HG03060 (cell line): ENCODE data around the gene ACBD6.

Experiments
- ATAC-seq: cut with Tn5 transposase; IDR thresholded peaks from one replicate; pipeline ENCODE4 v1.9.1; 2021; ENCODE audit warnings: low read depth, moderate number of reproducible peaks; ENCODE audit not compliant: unreplicated experiment

The ACBD6 gene

GRCh38 chr1:180380259-180381183 is 121.9 kb downstream of the ACBD6 start:
- no peak for ATAC-seq

GRCh38 chr1:180376800-180377199 is 125.6 kb downstream of the ACBD6 start:
- no peak for ATAC-seq

GRCh38 chr1:180376253-180376652 is 126.1 kb downstream of the ACBD6 start:
- ATAC-seq = no peak

DNA sequence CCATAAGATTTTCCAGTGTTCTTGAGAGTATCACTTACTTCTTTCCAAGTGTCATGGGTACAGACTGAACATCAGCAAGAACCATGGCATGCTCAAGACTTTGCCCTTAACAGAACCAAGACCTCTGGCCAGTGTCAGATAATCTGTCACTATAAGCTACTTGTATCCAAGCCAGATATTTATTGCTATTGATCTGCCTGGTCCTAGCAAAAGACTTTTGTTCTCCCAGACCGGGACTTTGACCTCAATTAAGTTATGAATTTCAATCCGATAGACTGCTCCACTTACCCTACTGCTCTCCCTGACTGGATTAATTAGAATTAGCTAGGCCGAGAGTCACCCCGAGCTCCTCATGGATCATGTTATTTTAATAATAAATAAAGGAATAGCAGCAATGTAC is 129.6 kb downstream of the ACBD6 start:
- ATAC-seq = no peak

DNA sequence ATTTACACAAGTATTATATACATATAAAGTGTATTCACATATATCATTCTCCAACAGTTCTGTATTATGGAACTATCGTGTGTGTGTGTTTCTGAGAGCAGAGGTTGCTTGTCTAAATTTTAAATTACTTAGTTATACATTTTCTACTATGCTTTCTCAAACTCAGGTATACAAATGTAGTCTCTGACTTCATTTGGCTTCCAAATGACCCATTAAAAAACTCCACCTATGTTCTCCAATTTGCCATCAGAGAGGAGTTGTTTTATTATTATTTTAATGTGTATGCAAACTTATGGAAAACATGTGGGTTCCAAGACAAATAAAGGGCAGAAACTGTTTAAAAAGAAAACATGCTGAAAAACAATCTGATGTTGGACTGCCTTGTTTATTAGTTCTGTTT is 131.8 kb downstream of the ACBD6 start:
- no peak for ATAC-seq

DNA sequence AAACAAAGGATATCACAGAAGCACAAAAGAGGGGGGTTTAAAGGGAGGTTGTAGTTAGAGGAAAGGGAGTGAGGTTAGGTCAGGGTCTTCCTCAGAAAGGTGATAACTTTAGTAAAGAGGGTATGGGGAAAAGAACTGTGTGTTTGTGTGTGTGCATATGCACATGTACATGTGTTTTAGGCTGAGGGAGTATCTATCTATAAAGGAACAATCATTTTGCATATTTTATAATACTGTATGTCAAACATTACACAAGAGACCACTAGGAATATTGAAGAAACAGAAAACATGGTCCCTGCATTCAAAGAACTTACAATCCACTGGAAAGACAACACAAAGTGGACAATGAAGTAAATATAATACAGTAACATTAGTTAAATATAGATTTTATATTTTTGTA is 132.2 kb downstream of the ACBD6 start:
- no peak for ATAC-seq

DNA sequence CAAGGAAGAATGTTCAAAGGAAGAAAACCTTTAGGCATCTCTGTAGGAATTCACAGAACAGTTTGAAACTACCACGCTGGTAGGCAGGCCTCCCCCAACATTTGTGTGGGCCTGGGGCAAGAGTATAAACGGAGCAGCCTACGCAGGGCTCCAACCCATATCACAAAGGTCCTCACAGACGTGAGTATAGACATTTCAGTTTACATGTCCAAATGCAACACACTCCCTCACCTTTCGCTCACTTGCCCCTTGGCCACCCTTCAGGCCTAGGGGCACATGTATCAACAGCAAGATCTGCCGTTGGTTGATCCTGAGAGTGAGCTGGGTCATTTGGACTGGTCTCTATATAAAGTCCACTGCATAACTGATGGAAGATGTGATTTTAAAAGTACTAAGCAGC is 133.3 kb downstream of the ACBD6 start:
- ATAC-seq = no peak

DNA sequence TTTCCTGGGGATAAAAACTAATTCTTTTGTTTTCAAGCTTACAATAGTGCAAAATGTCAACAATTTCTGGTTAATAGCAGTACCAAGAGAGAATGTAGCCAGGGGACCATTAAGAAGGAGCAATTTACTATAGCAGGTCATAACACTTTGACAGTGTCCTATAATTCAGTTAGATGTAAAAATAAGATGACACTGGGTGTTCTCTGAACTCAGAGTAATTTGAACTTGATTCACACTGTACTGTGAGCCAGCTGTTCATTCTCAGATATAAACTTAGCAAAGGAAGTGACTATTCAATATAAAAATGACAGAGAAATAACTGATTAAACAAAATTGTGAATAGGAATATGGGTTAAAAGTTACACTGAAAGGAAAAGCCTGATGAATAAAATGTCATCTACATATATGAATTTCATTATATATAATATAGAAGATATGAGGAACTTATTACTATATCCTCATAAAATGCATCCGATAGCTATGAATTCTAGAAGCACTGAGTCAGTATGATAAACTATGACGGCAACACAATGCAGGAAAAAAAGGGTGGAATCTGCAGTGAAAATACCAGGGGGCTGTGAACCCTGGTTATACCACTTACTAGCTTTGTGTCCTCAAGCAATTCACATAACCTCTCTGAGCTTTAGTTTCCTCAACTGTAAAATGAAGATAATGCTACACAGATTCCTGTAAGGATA is 135.9 kb downstream of the ACBD6 start:
- no peak for ATAC-seq

- ATAC-seq = no peak
Measured at GRCh38 chr1:180365039-180365438, 137.3 kb downstream of the ACBD6 start.

GRCh38 chr1:180363246-180363995 is 139.0 kb downstream of the ACBD6 start:
- ATAC-seq = no peak

DNA sequence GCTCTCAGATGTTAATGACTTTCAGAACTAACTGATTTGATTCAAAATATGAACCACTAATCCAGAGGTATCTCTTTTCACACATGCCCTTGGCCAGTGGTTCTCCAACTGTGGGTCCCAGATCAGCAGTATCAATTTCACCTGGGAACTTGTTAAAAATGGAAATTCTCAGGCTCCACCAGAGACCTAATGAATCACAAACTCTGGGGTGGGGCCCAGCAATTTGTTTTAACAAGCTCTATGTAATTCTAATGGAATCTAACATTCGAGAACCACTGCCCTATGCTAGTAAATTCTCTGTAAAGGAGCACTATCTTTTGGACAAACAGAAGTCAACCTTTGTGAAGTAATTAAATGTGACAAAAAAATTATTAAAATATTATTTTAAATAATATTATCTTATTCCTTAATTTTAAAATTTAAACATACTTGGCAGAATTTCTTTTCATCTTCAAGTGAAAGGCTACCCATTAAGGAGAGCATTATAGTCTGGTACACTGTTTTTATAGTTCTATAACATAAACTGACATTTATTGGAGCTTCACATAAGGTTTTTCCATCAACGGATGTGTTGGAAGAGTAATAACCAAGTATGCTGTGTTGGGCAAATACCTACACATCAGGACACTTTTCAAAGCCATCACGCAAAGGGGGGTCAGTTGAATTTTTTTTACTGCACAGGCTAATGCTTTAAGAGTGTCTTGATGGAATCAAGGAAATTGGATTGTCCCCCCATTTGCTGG is 141.9 kb downstream of the ACBD6 start:
- no peak for ATAC-seq

- no peak for ATAC-seq
Measured at GRCh38 chr1:180358649-180359048, 143.7 kb downstream of the ACBD6 start.

DNA sequence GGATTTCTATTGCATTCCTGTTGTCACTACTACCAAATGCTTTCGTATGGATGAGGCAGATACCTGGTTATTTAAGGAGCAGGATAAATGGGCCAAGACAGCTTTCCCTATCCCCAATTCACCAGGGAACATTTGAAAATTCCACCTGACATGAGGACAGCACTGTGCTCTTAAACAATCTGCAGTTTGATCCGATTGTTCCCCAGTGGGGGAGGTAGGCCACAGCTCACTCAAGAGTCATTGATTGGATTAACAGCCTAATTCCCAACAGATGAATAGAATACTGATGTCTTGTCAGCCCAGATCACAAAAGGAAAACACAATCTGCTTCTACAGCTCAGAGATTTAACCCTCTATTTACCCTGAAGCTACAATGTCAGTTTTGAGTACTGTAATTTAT is 148.4 kb downstream of the ACBD6 start:
- no peak for ATAC-seq

DNA sequence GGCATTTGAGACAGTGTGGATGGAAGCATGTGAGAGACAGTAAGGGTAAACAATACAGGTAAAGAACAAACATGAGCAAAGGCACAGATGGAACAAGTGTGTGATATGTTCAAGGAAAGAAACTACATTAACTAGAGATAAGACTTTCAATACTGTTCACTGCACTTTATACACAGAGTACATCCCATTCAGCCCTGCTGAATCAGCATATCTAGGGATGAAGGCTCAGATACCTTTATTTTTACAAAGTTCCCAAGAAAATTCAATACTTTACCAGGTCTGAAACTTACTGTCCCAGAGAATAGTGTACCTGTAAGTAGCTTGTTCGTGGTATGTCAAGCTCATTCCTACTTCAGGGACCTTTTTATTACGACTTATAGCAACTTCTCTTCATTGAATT is 149.8 kb downstream of the ACBD6 start:
- ATAC-seq = no peak

GRCh38 chr1:180352021-180352420 is 150.4 kb downstream of the ACBD6 start:
- no peak for ATAC-seq

DNA sequence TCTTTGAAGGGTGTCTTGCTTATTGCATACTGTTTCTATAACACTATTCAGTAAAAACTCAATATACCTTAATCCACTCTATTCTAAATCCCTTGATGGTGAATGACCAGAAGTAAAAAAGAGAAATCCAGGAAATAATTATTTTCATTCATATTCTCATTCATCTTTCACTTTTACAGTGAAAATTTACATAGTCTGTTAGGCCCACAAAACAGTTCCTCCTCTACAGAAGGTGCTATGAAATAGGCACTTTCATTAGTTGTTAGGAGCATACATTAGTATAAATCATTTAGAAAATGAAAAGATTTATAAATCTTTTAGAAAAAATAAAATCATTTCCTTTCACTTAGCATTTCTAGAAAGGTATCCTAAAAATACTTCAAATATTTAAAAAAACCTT is 157.2 kb downstream of the ACBD6 start:
- no peak for ATAC-seq

GRCh38 chr1:180343921-180344769 is 158.2 kb downstream of the ACBD6 start:
- no peak for ATAC-seq

DNA sequence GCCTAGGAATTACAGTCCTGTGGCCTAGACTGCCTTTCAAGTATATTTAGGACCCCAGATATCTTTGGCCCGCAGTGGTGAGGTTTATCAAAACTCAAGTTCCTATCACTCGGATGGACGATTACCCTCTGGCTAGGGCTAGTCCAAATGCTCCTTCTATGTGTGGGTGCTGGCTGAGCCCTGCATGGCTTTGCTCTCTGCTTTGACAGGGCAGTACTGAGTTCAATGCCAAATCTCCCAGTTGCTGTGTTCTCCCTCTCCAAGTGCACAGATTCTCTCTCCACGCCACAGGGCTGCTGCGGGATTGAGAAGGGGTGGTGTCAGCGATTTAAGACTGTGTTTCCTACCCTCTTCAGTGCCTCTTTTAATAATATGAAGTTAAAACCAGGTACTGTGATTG is 175.3 kb downstream of the ACBD6 start:
- ATAC-seq = no peak

GRCh38 chr1:180312926-180313325 is 189.5 kb downstream of the ACBD6 start:
- ATAC-seq = no peak
